Parathyroid adenoma (tissue), 2 donors: Measurements from ENCODE around the gene ALDH1A2.

ENCODE experiments used
- H2AFZ ChIP-seq: fragments of 300-600 bp; sonication (generic); one replicate; pipeline ENCODE4 v1.7.0; 2017; ENCODE audit warnings: antibody characterized with exemption, mild to moderate bottlenecking
- H3K27ac ChIP-seq: fragments of 300-600 bp; sonication (generic); one replicate; pipeline ENCODE4 v1.7.0; 2017
- H3K27me3 ChIP-seq: fragments of 300-600 bp; sonication (generic); one replicate; pipeline ENCODE4 v1.7.0; 2017; ENCODE audit warnings: low read length; ENCODE audit not compliant: control insufficient read depth, insufficient read depth
- H3K36me3 ChIP-seq: fragments of 300-600 bp; sonication (generic); one replicate; pipeline ENCODE4 v1.7.0; 2017; ENCODE audit warnings: low read length; ENCODE audit not compliant: control insufficient read depth, insufficient read depth
- H3K4me1 ChIP-seq: fragments of 300-600 bp; sonication (generic); one replicate; pipeline ENCODE4 v1.7.0; 2017; ENCODE audit warnings: control low read depth
- H3K4me2 ChIP-seq: fragments of 300-600 bp; sonication (generic); one replicate; pipeline ENCODE4 v1.7.0; 2017; ENCODE audit warnings: low read length
- H3K4me3 ChIP-seq: fragments of 300-600 bp; sonication (generic); one replicate; pipeline ENCODE4 v1.7.0; 2017; ENCODE audit warnings: low read depth, low read length
- H3K79me2 ChIP-seq: fragments of 300-600 bp; sonication (generic); one replicate; pipeline ENCODE4 v1.7.0; 2017; ENCODE audit warnings: control low read depth
- H3K9ac ChIP-seq: fragments of 300-600 bp; sonication (generic); one replicate; pipeline ENCODE4 v1.7.0; 2017; ENCODE audit warnings: mild to moderate bottlenecking
- H3K9me3 ChIP-seq: fragments of 300-600 bp; sonication (generic); one replicate; pipeline ENCODE4 v1.7.0; 2017; ENCODE audit warnings: low read length; ENCODE audit not compliant: control insufficient read depth
- TF ChIP-seq, protein P1 (sequence below): fragments of 300-600 bp; sonication (generic); IDR thresholded peaks from one replicate; pipeline ENCODE4 v1.7.0; 2017; ENCODE audit warnings: antibody characterized with exemption, mild to moderate bottlenecking
- donor health status: primary hyperparathyroidism.

The ALDH1A2 gene

DNA sequence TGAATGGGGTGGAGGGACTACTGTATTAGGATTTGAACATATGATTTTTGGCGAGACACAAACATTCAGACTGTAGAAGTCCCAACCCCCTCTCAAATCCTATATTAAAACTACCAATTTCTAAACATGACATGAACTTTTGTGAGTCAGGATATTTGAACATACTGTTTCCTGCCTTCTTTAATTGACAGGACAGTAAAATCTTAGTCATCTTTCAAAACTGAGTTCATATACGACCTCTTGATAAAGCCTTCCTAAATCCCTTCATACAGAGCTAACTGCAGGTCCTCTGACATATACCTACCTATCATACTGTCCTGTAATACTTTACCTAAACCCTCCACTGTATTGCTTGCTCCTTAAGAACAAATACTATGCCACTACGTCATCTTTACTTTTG, 23.5 kb downstream of the ALDH1A2 start:
- H3K4me3 ChIP-seq = no peak overlapping the region

DNA sequence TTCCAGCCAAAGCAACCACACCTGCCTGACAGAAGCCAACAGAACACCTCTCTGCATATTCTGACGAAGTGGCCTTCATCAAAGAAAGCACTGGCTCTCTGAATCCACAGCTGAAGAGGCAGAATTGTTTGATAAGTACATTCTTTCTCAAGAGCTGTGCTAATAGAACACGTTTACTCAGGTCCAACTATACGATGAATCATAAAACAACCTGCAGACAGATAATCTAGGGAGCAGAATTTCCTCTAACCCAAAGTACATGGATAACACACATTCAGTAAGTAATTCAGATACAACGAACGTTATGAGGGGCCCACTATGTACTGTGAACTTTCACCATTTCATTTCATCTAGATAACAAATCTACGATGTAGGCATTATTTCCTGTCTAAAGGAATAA, 25.4 kb downstream of the ALDH1A2 start:
- H3K27ac ChIP-seq = no peak overlapping the region

More for the DNA sequence above, 23.5 kb downstream of the ALDH1A2 start:
- Histone ChIP-seq H3K4me1 (no peaks in the 10 kb centered on the region), H3K4me2 (no peak overlapping the region), H3K9ac (no peak overlapping the region), H3K27ac (no peak overlapping the region), H3K79me2 (no peaks in the 10 kb centered on the region), H3K27me3 (no peaks in the 10 kb centered on the region), H3K9me3 (no peaks in the 10 kb centered on the region), H3K36me3 (no peaks in the 10 kb centered on the region), H2AFZ (no peak overlapping the region)
- TF ChIP-seq, protein P1, sequence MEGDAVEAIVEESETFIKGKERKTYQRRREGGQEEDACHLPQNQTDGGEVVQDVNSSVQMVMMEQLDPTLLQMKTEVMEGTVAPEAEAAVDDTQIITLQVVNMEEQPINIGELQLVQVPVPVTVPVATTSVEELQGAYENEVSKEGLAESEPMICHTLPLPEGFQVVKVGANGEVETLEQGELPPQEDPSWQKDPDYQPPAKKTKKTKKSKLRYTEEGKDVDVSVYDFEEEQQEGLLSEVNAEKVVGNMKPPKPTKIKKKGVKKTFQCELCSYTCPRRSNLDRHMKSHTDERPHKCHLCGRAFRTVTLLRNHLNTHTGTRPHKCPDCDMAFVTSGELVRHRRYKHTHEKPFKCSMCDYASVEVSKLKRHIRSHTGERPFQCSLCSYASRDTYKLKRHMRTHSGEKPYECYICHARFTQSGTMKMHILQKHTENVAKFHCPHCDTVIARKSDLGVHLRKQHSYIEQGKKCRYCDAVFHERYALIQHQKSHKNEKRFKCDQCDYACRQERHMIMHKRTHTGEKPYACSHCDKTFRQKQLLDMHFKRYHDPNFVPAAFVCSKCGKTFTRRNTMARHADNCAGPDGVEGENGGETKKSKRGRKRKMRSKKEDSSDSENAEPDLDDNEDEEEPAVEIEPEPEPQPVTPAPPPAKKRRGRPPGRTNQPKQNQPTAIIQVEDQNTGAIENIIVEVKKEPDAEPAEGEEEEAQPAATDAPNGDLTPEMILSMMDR = no peak

DNA sequence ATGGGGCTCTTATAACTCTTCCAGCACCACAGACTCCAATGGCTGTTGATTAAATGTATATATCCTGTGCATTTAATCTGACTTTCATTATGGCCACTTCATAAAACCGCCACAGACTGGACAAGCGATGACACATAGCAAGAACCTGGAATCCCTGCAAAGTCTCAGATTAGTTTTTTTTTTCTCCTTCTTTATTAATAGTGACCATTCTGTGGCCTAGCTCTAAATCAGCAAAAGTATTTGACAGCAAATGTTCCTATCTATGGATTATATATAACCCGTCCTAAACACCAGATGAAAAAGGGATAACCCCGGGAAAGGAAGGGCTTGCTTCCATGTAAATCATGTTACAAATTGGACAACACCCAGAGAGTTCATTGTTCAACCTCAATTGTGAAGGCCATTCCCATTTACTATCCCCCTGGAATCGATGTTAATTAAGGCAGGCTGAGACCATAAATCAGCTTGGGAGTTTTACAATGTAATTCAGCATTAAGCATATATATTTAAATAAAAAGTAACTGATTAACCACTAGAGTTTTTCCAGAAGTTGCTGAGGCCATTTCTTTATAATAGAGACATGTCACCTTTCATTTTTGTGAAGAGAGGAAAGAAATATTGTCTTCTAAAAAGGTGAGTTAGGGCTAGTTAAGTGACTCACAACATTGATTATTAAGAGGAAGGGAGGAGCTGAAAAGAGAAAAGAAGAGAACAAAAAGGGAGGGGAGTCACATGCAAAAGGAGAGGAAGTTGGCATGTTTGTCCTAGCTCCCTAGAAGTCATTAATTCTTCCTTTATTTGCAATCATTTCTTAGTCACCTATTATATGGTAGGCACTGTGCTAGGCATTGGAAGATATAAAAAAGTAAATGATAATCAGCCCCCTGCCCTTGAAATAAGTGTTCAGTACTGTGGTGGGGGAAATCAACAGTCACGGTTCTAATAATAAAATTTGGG, 26.2 kb downstream of the ALDH1A2 start:
- Histone ChIP-seq H3K4me3 (no peak overlapping the region), H2AFZ (no peak overlapping the region), H3K9ac (no peak overlapping the region), H3K4me1 (no peaks in the 10 kb centered on the region), H3K36me3 (no peaks in the 10 kb centered on the region), H3K27ac (no peak overlapping the region), H3K4me2 (no peak overlapping the region), H3K9me3 (no peaks in the 10 kb centered on the region), H3K27me3 (no peaks in the 10 kb centered on the region), H3K79me2 (no peaks in the 10 kb centered on the region)
- TF ChIP-seq, protein P1 = no peak

More for the DNA sequence above, 25.4 kb downstream of the ALDH1A2 start:
- TF ChIP-seq, protein P1 = no peak
- H3K79me2 ChIP-seq = no peaks in the 10 kb centered on the region
- H3K4me2 ChIP-seq = no peak overlapping the region
- H3K4me3 ChIP-seq = no peak overlapping the region
- H2AFZ ChIP-seq = no peak overlapping the region
- no peaks in the 10 kb centered on the region for H3K36me3 ChIP-seq
- no peaks in the 10 kb centered on the region for H3K4me1 ChIP-seq
- no peak overlapping the region for H3K9ac ChIP-seq
- no peaks in the 10 kb centered on the region for H3K27me3 ChIP-seq
- no peaks in the 10 kb centered on the region for H3K9me3 ChIP-seq

DNA sequence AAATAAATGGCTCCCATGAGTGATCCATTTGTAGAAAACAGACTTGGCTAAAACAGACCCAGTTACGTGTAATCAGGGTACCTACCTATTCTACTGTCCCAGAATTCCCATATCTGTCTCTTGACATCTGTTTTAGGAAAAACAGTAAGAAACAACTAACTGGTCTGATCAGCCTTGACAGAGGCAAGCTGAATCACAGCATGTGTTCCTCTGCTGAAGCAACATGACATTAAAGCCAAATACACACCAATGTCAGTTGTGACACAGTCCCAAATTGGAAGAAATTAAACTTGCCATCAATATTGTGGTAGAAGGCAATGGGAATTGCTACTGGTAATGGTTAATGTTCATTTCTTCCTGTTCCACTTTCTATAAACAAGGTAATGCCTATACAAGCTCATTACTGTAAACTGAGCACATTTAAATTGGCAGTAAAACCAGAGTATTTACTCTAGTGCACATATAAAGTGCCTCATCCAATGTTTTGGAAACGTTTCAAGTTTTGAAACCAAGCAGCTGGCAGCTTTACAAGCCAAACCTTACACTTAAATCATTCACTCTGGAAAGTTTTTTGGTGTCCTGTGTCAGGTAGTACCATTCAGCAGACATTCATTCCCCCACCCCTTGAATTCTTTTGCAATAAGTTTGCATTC, 27.0 kb downstream of the ALDH1A2 start:
- H2AFZ ChIP-seq = no peak overlapping the region
- H3K79me2 ChIP-seq = no peaks in the 10 kb centered on the region
- H3K4me3 ChIP-seq = no peak overlapping the region
- H3K9me3 ChIP-seq = no peaks in the 10 kb centered on the region
- TF ChIP-seq, protein P1 = no peak
- H3K9ac ChIP-seq = no peak overlapping the region
- H3K36me3 ChIP-seq = no peaks in the 10 kb centered on the region
- H3K27me3 ChIP-seq = no peaks in the 10 kb centered on the region
- H3K4me1 ChIP-seq = no peaks in the 10 kb centered on the region
- H3K27ac ChIP-seq = no peak overlapping the region
- H3K4me2 ChIP-seq = no peak overlapping the region
